ENCODE data around the gene TMEM244.
"Not testable (repeated sequence)": the region's sequence is repeated elsewhere in the genome, so short reads cannot be mapped to it uniquely, and the experiment has no call there.

TMEM244 gene

GRCh38 chr6:129844118-129844891, 16.8 kb downstream of the TMEM244 start:
- no peaks in the 10 kb centered on the region for H3K9me3 ChIP-seq (ENCODE audit: control insufficient read depth in 1 of 2, low read length in 2 of 2)
- H3K4me1 ChIP-seq (ENCODE audit: control insufficient read depth in 1 of 2, insufficient read depth in 2 of 2, low read length in 2 of 2), result no peaks in the 10 kb centered on the region
- no peak overlapping the region for H3K4me3 ChIP-seq (ENCODE audit: low read depth in 1 of 2, low read length in 2 of 2)
- H3K36me3 ChIP-seq (ENCODE audit: control insufficient read depth in 1 of 2, insufficient read depth in 2 of 2, low read length in 2 of 2), result no peaks in the 10 kb centered on the region
- no peak overlapping the region for H3K27ac ChIP-seq (ENCODE audit: low read length)
- no peaks in the 10 kb centered on the region for H3K27me3 ChIP-seq (ENCODE audit: low read depth, low read length)

GRCh38 chr6:129843573-129843972, 17.5 kb downstream of the TMEM244 start:
- H3K4me1 ChIP-seq (ENCODE audit: control insufficient read depth in 1 of 2, insufficient read depth in 2 of 2, low read length in 2 of 2), result no peaks in the 10 kb centered on the region
- no peaks in the 10 kb centered on the region for H3K36me3 ChIP-seq (ENCODE audit: control insufficient read depth in 1 of 2, insufficient read depth in 2 of 2, low read length in 2 of 2)
- no peaks in the 10 kb centered on the region for H3K27me3 ChIP-seq (ENCODE audit: low read depth, low read length)
- no peak overlapping the region for H3K27ac ChIP-seq (ENCODE audit: low read length)
- no peak overlapping the region for H3K4me3 ChIP-seq (ENCODE audit: low read depth in 1 of 2, low read length in 2 of 2)
- H3K9me3 ChIP-seq (ENCODE audit: control insufficient read depth in 1 of 2, low read length in 2 of 2), result no peaks in the 10 kb centered on the region

DNA sequence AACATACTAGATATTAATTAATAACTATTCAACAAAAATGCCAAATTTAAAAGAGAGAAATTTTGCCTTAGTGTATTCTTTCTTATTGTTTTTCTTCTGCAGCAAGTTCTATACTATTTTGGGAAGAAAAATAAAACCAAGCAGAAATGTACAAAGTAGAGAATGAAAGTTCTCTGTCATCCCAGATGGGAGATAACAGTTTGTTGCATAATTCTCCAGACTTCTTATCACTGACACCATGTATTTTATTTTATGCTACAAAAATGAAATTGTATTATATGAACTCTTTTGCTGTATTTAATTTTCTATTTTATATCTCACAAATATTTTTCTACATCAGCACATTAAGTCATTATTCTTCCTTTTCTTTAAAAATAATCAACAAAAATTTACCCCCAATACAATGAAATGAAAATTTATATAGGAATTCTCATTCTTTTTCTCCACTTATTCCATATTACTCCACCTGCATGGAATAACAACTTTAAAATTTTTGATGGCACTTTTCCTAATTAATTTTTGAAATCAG, 18.2 kb downstream of the TMEM244 start:
- no peak overlapping the region for H3K4me3 ChIP-seq (ENCODE audit: low read depth in 1 of 2, low read length in 2 of 2)
- no peak overlapping the region for H3K27ac ChIP-seq (ENCODE audit: low read length)
- H3K9me3 ChIP-seq (ENCODE audit: control insufficient read depth in 1 of 2, low read length in 2 of 2), result no peaks in the 10 kb centered on the region
- no peaks in the 10 kb centered on the region for H3K4me1 ChIP-seq (ENCODE audit: control insufficient read depth in 1 of 2, insufficient read depth in 2 of 2, low read length in 2 of 2)
- no peaks in the 10 kb centered on the region for H3K27me3 ChIP-seq (ENCODE audit: low read depth, low read length)
- no peaks in the 10 kb centered on the region for H3K36me3 ChIP-seq (ENCODE audit: control insufficient read depth in 1 of 2, insufficient read depth in 2 of 2, low read length in 2 of 2)

- no peaks in the 10 kb centered on the region for H3K9me3 ChIP-seq (ENCODE audit: control insufficient read depth in 1 of 2, low read length in 2 of 2)
- no peak overlapping the region for H3K27ac ChIP-seq (ENCODE audit: low read length)
- H3K27me3 ChIP-seq (ENCODE audit: low read depth, low read length), result no peaks in the 10 kb centered on the region
- H3K4me3 ChIP-seq (ENCODE audit: low read depth in 1 of 2, low read length in 2 of 2), result no peak overlapping the region
- no peaks in the 10 kb centered on the region for H3K36me3 ChIP-seq (ENCODE audit: control insufficient read depth in 1 of 2, insufficient read depth in 2 of 2, low read length in 2 of 2)
- H3K4me1 ChIP-seq (ENCODE audit: control insufficient read depth in 1 of 2, insufficient read depth in 2 of 2, low read length in 2 of 2), result no peaks in the 10 kb centered on the region
These were observed 19.0 kb downstream of the TMEM244 start for GRCh38 chr6:129842137-129842536.

- H3K36me3 ChIP-seq (ENCODE audit: control insufficient read depth in 1 of 2, insufficient read depth in 2 of 2, low read length in 2 of 2); H3K4me3 ChIP-seq (ENCODE audit: low read depth in 1 of 2, low read length in 2 of 2); H3K4me1 ChIP-seq (ENCODE audit: control insufficient read depth in 1 of 2, insufficient read depth in 2 of 2, low read length in 2 of 2); H3K27me3 ChIP-seq (ENCODE audit: low read depth, low read length); H3K27ac ChIP-seq (ENCODE audit: low read length); H3K9me3 ChIP-seq (ENCODE audit: control insufficient read depth in 1 of 2, low read length in 2 of 2): not testable (repeated sequence)
These were observed 21.6 kb downstream of the TMEM244 start for GRCh38 chr6:129839562-129839961.

- no peaks in the 10 kb centered on the region for H3K27me3 ChIP-seq (ENCODE audit: low read depth, low read length)
- H3K36me3 ChIP-seq (ENCODE audit: control insufficient read depth in 1 of 2, insufficient read depth in 2 of 2, low read length in 2 of 2), result no peaks in the 10 kb centered on the region
- no peak overlapping the region for H3K27ac ChIP-seq (ENCODE audit: low read length)
These were observed 25.4 kb downstream of the TMEM244 start for GRCh38 chr6:129835691-129836090.

DNA sequence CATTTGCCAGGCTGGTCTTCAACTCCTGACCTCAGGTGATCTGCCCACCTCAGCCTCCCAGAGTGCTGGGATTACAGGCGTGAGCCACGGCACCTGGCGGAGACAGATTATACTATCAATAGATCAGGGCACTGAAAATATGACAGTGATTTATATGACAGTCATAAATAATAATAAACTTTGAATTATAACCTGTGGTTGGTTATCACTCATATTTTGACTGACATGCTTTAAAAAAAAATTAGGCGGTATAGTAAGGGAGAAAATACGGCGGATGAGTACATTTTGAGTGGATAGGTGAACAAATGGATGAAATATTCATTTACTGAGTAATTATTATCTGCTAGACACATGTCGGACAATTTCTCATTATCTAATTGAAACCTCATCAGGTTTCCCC, 28.8 kb downstream of the TMEM244 start:
- Histone ChIP-seq H3K4me1 (ENCODE audit: control insufficient read depth in 1 of 2, insufficient read depth in 2 of 2, low read length in 2 of 2) (no peaks in the 10 kb centered on the region), H3K27ac (ENCODE audit: low read length) (no peak overlapping the region), H3K36me3 (ENCODE audit: control insufficient read depth in 1 of 2, insufficient read depth in 2 of 2, low read length in 2 of 2) (no peaks in the 10 kb centered on the region), H3K4me3 (ENCODE audit: low read depth in 1 of 2, low read length in 2 of 2) (no peak overlapping the region), H3K9me3 (ENCODE audit: control insufficient read depth in 1 of 2, low read length in 2 of 2) (no peaks in the 10 kb centered on the region), H3K27me3 (ENCODE audit: low read depth, low read length) (no peaks in the 10 kb centered on the region)

More at GRCh38 chr6:129835691-129836090, 25.4 kb downstream of the TMEM244 start:
- no peak overlapping the region for H3K4me3 ChIP-seq (ENCODE audit: low read depth in 1 of 2, low read length in 2 of 2)
- no peaks in the 10 kb centered on the region for H3K4me1 ChIP-seq (ENCODE audit: control insufficient read depth in 1 of 2, insufficient read depth in 2 of 2, low read length in 2 of 2)
- no peaks in the 10 kb centered on the region for H3K9me3 ChIP-seq (ENCODE audit: control insufficient read depth in 1 of 2, low read length in 2 of 2)

GRCh38 chr6:129828229-129828628, 32.9 kb downstream of the TMEM244 start:
- Histone ChIP-seq H3K27ac (ENCODE audit: low read length) (no peak overlapping the region), H3K36me3 (ENCODE audit: control insufficient read depth in 1 of 2, insufficient read depth in 2 of 2, low read length in 2 of 2) (no peaks in the 10 kb centered on the region), H3K9me3 (ENCODE audit: control insufficient read depth in 1 of 2, low read length in 2 of 2) (no peaks in the 10 kb centered on the region), H3K4me1 (ENCODE audit: control insufficient read depth in 1 of 2, insufficient read depth in 2 of 2, low read length in 2 of 2) (no peaks in the 10 kb centered on the region), H3K27me3 (ENCODE audit: low read depth, low read length) (no peaks in the 10 kb centered on the region), H3K4me3 (ENCODE audit: low read depth in 1 of 2, low read length in 2 of 2) (no peak overlapping the region)

GRCh38 chr6:129818251-129818650, 42.9 kb downstream of the TMEM244 start:
- Histone ChIP-seq H3K9me3 (ENCODE audit: control insufficient read depth in 1 of 2, low read length in 2 of 2) (no peaks in the 10 kb centered on the region), H3K27me3 (ENCODE audit: low read depth, low read length) (no peaks in the 10 kb centered on the region), H3K27ac (ENCODE audit: low read length) (no peak overlapping the region), H3K4me1 (ENCODE audit: control insufficient read depth in 1 of 2, insufficient read depth in 2 of 2, low read length in 2 of 2) (no peaks in the 10 kb centered on the region), H3K36me3 (ENCODE audit: control insufficient read depth in 1 of 2, insufficient read depth in 2 of 2, low read length in 2 of 2) (no peaks in the 10 kb centered on the region), H3K4me3 (ENCODE audit: low read depth in 1 of 2, low read length in 2 of 2) (no peak overlapping the region)

DNA sequence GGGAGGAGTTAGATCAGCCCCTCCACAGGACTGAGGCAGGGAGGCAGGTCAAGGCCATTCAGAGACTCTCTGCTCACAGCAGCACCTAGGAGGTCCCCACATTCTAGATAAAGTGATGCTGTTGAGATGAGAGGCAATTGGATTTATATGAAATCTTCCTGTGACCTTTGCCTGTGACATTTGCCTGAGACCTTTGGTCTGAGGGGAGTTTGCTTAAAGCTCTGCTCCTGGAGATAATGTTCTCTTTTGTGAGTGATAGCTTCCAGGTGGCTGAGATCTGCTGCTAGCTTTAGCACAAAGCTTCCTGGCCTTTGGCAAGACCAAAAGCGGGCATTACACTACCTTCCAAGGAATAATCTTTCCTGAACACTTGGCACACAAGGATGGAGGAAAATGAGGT, 43.3 kb downstream of the TMEM244 start:
- Histone ChIP-seq H3K27ac (ENCODE audit: low read length) (no peak overlapping the region), H3K4me3 (ENCODE audit: low read depth in 1 of 2, low read length in 2 of 2) (no peak overlapping the region), H3K9me3 (ENCODE audit: control insufficient read depth in 1 of 2, low read length in 2 of 2) (no peaks in the 10 kb centered on the region), H3K27me3 (ENCODE audit: low read depth, low read length) (no peaks in the 10 kb centered on the region), H3K4me1 (ENCODE audit: control insufficient read depth in 1 of 2, insufficient read depth in 2 of 2, low read length in 2 of 2) (no peaks in the 10 kb centered on the region), H3K36me3 (ENCODE audit: control insufficient read depth in 1 of 2, insufficient read depth in 2 of 2, low read length in 2 of 2) (no peaks in the 10 kb centered on the region)

- Histone ChIP-seq H3K4me1 (ENCODE audit: control insufficient read depth in 1 of 2, insufficient read depth in 2 of 2, low read length in 2 of 2) (no peaks in the 10 kb centered on the region), H3K27me3 (ENCODE audit: low read depth, low read length) (no peaks in the 10 kb centered on the region), H3K27ac (ENCODE audit: low read length) (no peak overlapping the region), H3K9me3 (ENCODE audit: control insufficient read depth in 1 of 2, low read length in 2 of 2) (no peaks in the 10 kb centered on the region), H3K36me3 (ENCODE audit: control insufficient read depth in 1 of 2, insufficient read depth in 2 of 2, low read length in 2 of 2) (no peaks in the 10 kb centered on the region), H3K4me3 (ENCODE audit: low read depth in 1 of 2, low read length in 2 of 2) (no peak overlapping the region)
These were observed 43.8 kb downstream of the TMEM244 start for GRCh38 chr6:129817332-129817731.

Data from muscle layer of duodenum (tissue), 2 donors.